Transverse colon (tissue), 4 donors: ENCODE results near the gene TMEM150B. TPM values are rescaled to one million over a fixed set of nuclear protein-coding genes. Genes with fewer than 3 reads are reported as not detected.

Experiments used
- DNase-seq: peaks from one replicate; pipeline ENCODE4 v3.0.0-alpha.2; 2019
- H3K27ac ChIP-seq, 4 donors: fragments of 200-600 bp; sonication (generic); 2 replicates each; pipeline ENCODE4 v1.5.1; 2016 to 2018; ENCODE audit warnings: inconsistent platforms in 4 of 4
- H3K27me3 ChIP-seq: fragments of 200-600 bp; sonication (generic); 2 replicates; pipeline ENCODE4 v1.5.1; 2017; ENCODE audit warnings: inconsistent platforms
- H3K36me3 ChIP-seq, 4 donors: fragments of 200-600 bp; sonication (generic); 2 replicates each; pipeline ENCODE4 v1.5.1; 2017 to 2019; ENCODE audit warnings: inconsistent platforms in 4 of 4
- H3K4me1 ChIP-seq, 4 donors: fragments of 200-600 bp; sonication (generic); 2 replicates each; pipeline ENCODE4 v1.5.1; 2017 to 2020; ENCODE audit warnings: inconsistent platforms in 4 of 4
- H3K4me3 ChIP-seq, 4 donors: fragments of 200-600 bp; sonication (generic); 1 replicate in 1 of 4; 2 replicates in 3 of 4; pipeline versions ENCODE4 v1.5.1 to v1.6.1; 2017 to 2019; ENCODE audit warnings: inconsistent platforms in 4 of 4
- H3K9me3 ChIP-seq, 2 donors: fragments of 200-600 bp; sonication (generic); 2 replicates each; pipeline ENCODE4 v1.5.1; 2017 to 2019; ENCODE audit warnings: inconsistent platforms in 2 of 2
- EP300 ChIP-seq: sonication (generic); formaldehyde crosslinking; IDR thresholded peaks from one replicate; pipeline ENCODE4 v1.6.1; 2017; ENCODE audit warnings: antibody characterized with exemption, low read depth
- POLR2A ChIP-seq: fragments of 450-650 bp; IDR thresholded peaks from one replicate; pipeline ENCODE4 v1.6.1; 2016; ENCODE audit warnings: antibody characterized with exemption, mild to moderate bottlenecking, moderate library complexity
- POLR2AphosphoS5 ChIP-seq, 3 donors: sonication (generic); formaldehyde crosslinking; IDR thresholded peaks; one replicate each; pipeline ENCODE4 v1.6.1; 2016; ENCODE audit warnings: antibody characterized with exemption in 3 of 3
- WGBS, 2 donors: methylation state at CpG; one replicate each; pipeline ENCODE4 v1.1.5; 2018; ENCODE audit warnings: low coverage in 1 of 2; 5-methylcytosine and 5-hydroxymethylcytosine counted together
- in situ Hi-C, 4 donors: fragments of 200-750 bp; cut with MboI; loops; one replicate each; pipeline versions ENCODE4 v1.15.0 to v1.15.1; 2017; ENCODE audit warnings: low sequenced_read_pairs in 3 of 4, low pct_ligation_motif_present in 1 of 4, low pct_unique_long_range_greater_than_20kb in 1 of 4
- intact Hi-C: fragments of 100-400 bp; cut with DNase I; formaldehyde crosslinking; loops from one replicate; pipeline ENCODE4 v1.15.1; 2023; ENCODE audit warnings: low total_unique reads
- total RNA-seq, 4 donors: library from RNA; depleted of rRNA; stranded (reverse); fragments of >200 nt; gene quantifications; one replicate each; pipeline ENCODE4 v1.1.0, GENCODE V29; 2016
- TF ChIP-seq, protein P1 (sequence below), 5 experiments: fragments of 200-600 bp in 3 of 5; fragments of 450-650 bp in 2 of 5; sonication (generic) in 3 of 5; IDR thresholded peaks; 1 replicate in 2 of 5; 2 replicates in 3 of 5; pipeline ENCODE4 v1.5.1; 2016 to 2017; ENCODE audit warnings: antibody characterized with exemption in 5 of 5, inconsistent platforms in 3 of 5, mild to moderate bottlenecking in 2 of 5, moderate library complexity in 1 of 5

TMEM150B gene
- total RNA-seq, 4 donors from 2014 or later: 26.5 to 135 (median 57.4) TPM

DNA sequence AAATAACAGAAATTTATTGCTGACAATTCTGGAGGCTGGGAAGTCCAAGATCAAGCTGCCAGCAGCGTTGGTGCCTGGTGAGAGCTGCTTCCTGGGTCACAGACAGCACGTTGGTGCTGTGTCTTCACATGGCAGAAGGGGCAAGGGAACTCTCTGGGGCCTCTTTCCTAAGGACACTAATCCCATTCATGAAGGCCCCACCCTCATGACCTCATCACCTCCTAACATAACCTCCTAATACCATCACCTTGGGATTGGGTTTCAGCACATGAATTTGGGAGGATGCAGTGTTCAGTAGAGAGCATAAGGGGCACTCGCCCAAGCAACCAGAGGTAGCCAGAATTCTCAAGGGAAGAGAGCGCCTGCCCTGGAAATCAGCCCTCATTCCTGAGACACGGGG is 15.7 kb downstream of the TMEM150B start:
- Histone ChIP-seq H3K27me3 (no peaks in the 10 kb centered on the region), H3K4me1 (no peaks in the 10 kb centered on the region), H3K4me3 (no peak overlapping the region), H3K36me3 (no peaks in the 10 kb centered on the region), H3K27ac (no peak overlapping the region), H3K9me3 (no peaks in the 10 kb centered on the region)
- TF ChIP-seq POLR2A (no peak), EP300 (no peak), POLR2AphosphoS5 (IDR thresholded peaks at IDR 0.05) (no peak)
- TF ChIP-seq, protein P1, sequence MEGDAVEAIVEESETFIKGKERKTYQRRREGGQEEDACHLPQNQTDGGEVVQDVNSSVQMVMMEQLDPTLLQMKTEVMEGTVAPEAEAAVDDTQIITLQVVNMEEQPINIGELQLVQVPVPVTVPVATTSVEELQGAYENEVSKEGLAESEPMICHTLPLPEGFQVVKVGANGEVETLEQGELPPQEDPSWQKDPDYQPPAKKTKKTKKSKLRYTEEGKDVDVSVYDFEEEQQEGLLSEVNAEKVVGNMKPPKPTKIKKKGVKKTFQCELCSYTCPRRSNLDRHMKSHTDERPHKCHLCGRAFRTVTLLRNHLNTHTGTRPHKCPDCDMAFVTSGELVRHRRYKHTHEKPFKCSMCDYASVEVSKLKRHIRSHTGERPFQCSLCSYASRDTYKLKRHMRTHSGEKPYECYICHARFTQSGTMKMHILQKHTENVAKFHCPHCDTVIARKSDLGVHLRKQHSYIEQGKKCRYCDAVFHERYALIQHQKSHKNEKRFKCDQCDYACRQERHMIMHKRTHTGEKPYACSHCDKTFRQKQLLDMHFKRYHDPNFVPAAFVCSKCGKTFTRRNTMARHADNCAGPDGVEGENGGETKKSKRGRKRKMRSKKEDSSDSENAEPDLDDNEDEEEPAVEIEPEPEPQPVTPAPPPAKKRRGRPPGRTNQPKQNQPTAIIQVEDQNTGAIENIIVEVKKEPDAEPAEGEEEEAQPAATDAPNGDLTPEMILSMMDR (IDR thresholded peaks at IDR 0.05): no peak
- intact Hi-C loops (no loop called here), in situ Hi-C loops (no loop called here)
- no peak for DNase-seq
- WGBS, 2 donors: 80 to 88% methylated on average over 2 to 4 of the region's 5 CpGs

DNA sequence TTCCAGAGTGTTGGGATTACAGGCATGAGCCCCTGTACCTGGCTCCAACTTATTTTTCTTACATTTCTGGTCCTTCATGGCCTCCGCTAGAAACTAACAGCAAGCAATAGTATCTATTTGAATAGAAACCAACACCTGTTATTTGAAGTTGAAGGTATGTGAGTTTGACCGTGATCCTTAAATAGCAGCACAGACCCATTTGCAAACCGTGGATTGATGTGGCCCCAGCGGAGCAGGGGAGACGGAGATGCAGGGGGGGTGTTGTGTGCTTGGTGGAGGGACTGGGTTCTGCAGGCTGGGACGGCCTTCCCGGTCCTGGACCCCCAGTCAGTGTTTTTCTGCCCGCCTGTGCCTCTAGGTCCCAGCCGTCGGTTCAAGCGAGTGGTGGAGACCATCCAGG is 16.9 kb downstream of the TMEM150B start:
- intact Hi-C loops: no loop called here
- TF ChIP-seq, protein P1 (IDR thresholded peaks at IDR 0.05): no peak
- TF ChIP-seq POLR2A (no peak), POLR2AphosphoS5 (IDR thresholded peaks at IDR 0.05) (no peak), EP300 (no peak)
- in situ Hi-C loops: no loop called here
- no peaks in the 10 kb centered on the region for H3K36me3 ChIP-seq
- no peak for DNase-seq
- H3K27ac ChIP-seq: no peak overlapping the region
- WGBS, 2 donors: 89% methylated on average over 6 of the region's 11 CpGs; no CpG with 5 or more reads in 1 of the 2 donors
- no peaks in the 10 kb centered on the region for H3K4me1 ChIP-seq
- no peaks in the 10 kb centered on the region for H3K27me3 ChIP-seq
- H3K9me3 ChIP-seq: no peaks in the 10 kb centered on the region
- no peak overlapping the region for H3K4me3 ChIP-seq

GRCh38 chr19:55306712-55307111 is 18.4 kb downstream of the TMEM150B start:
- H3K9me3 ChIP-seq: no peaks in the 10 kb centered on the region
- H3K27me3 ChIP-seq: no peaks in the 10 kb centered on the region
- H3K27ac ChIP-seq: no peak overlapping the region
- DNase-seq: no peak
- peaks cover 0 to 6% (median 5%) of the 10 kb centered on the region in 4 donors for H3K4me1 ChIP-seq
- WGBS, 2 donors: 43 to 64% methylated on average over 1 to 3 of the region's 3 CpGs
- intact Hi-C loops (no loop called here), in situ Hi-C loops (no loop called here)
- no peaks in the 10 kb centered on the region for H3K36me3 ChIP-seq
- no peak overlapping the region for H3K4me3 ChIP-seq
- TF ChIP-seq EP300 (no peak), POLR2A (no peak)

GRCh38 chr19:55305983-55306562 is 19.1 kb downstream of the TMEM150B start:
- H3K4me3 ChIP-seq: no peak overlapping the region
- TF ChIP-seq, protein P1 (IDR thresholded peaks at IDR 0.05): no peak
- TF ChIP-seq POLR2AphosphoS5 (IDR thresholded peaks at IDR 0.05) (no peak), EP300 (no peak), POLR2A (no peak)
- H3K27me3 ChIP-seq: no peaks in the 10 kb centered on the region
- H3K9me3 ChIP-seq: no peaks in the 10 kb centered on the region
- in situ Hi-C loops: no loop called here
- 89% methylated on average over 17 of the region's 17 CpGs; no CpG with 5 or more reads in 1 of the 2 donors for WGBS, 2 donors
- intact Hi-C loops: no loop called here
- no peak overlapping the region for H3K27ac ChIP-seq
- no peak for DNase-seq
- H3K4me1 ChIP-seq: peaks cover 4 to 10% (median 9%) of the 10 kb centered on the region in 4 donors
- no peaks in the 10 kb centered on the region for H3K36me3 ChIP-seq

DNA sequence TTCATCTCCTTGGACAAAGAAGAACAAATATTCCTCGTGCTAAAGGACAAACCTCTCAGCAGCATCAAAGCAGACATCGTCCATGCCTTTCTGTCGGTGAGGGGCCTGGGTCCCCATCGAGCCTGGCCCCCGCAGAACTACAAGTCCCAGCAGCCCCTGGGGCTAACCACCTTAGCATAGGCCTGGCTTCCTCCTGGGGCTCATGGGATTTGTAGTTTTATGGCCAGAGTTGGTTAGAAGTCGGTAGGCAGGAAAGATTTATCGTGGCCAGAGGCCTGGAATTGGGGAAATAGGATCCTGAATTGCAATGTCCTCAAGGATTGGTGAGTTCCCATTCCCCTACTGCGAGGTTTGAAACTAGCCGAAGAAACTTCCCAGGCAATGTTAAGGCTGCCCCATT is 19.6 kb downstream of the TMEM150B start:
- Histone ChIP-seq H3K27ac (no peak overlapping the region), H3K36me3 (no peaks in the 10 kb centered on the region), H3K9me3 (no peaks in the 10 kb centered on the region), H3K4me3 (no peak overlapping the region), H3K4me1 (peaks cover 4 to 10% (median 9%) of the 10 kb centered on the region in 4 donors), H3K27me3 (no peaks in the 10 kb centered on the region)
- no peak for TF ChIP-seq POLR2A
- TF ChIP-seq, protein P1 (IDR thresholded peaks at IDR 0.05): no peak
- TF ChIP-seq POLR2AphosphoS5 (IDR thresholded peaks at IDR 0.05): no peak
- TF ChIP-seq EP300: no peak
- 58 to 84% methylated on average over 3 to 7 of the region's 9 CpGs for WGBS, 2 donors
- intact Hi-C loops: no loop called here
- DNase-seq: no peak
- in situ Hi-C loops: no loop called here
